IMR-90 (cell line): ENCODE data around the gene ATF7IP. TPM values are rescaled to one million over a fixed set of nuclear protein-coding genes. Genes with fewer than 3 reads are reported as not detected.
A peak's percentile ranks its signal among the peaks of the same experiment; 100 is the strongest.

Experiments
- BHLHE40 ChIP-seq: fragments of 150-350 bp; IDR thresholded peaks from 2 replicates; pipeline ENCODE4 v1.6.1; 2016; ENCODE audit warnings: mild to moderate bottlenecking, low read depth, low read length
- FOS ChIP-seq: fragments of 150-350 bp; IDR thresholded peaks from 2 replicates; pipeline ENCODE4 v1.6.1; 2016; ENCODE audit warnings: low read depth, low read length
- MAZ ChIP-seq: IDR thresholded peaks from 2 replicates; pipeline ENCODE4 v1.6.1; 2012; ENCODE audit warnings: low read depth, mild to moderate bottlenecking, low read length, improper control_type of control experiment, moderate library complexity, borderline replicate concordance
- RAD21 ChIP-seq: IDR thresholded peaks from 2 replicates; pipeline ENCODE4 v1.6.1; 2012; ENCODE audit warnings: low read length, improper control_type of control experiment
- polyA plus RNA-seq, 3 experiments: library from polyadenylated mRNA; depleted of rRNA; stranded (reverse); fragments of >200 nt; gene quantifications; 2 replicates each; pipeline ENCODE4 v1.2.3, GENCODE V29; 2012; ENCODE audit warnings: low replicate concordance in 1 of 3
- total RNA-seq: library from RNA; depleted of rRNA; stranded (reverse); fragments of >200 nt; gene quantifications from 2 replicates; pipeline ENCODE4 v1.2.3, GENCODE V29; 2012
- TF ChIP-seq, protein P1 (sequence below): fragments of 150-350 bp; IDR thresholded peaks from 2 replicates; pipeline ENCODE4 v1.6.1; 2016; ENCODE audit warnings: low read depth, mild to moderate bottlenecking, low read length, moderate library complexity, borderline replicate concordance

Gene ATF7IP
- total and polyA plus RNA-seq, 2 of the 4 experiments (the other 2 are of a cell fraction) = 9.4 to 22.8 TPM

GRCh38 chr12:14366209-14367039 is 942 bp downstream of the ATF7IP start (continued):
- TF ChIP-seq, protein P1, sequence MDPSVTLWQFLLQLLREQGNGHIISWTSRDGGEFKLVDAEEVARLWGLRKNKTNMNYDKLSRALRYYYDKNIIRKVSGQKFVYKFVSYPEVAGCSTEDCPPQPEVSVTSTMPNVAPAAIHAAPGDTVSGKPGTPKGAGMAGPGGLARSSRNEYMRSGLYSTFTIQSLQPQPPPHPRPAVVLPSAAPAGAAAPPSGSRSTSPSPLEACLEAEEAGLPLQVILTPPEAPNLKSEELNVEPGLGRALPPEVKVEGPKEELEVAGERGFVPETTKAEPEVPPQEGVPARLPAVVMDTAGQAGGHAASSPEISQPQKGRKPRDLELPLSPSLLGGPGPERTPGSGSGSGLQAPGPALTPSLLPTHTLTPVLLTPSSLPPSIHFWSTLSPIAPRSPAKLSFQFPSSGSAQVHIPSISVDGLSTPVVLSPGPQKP = no peak
- TF ChIP-seq MAZ (no peak), FOS (no peak), RAD21 (peak; percentile 39; the same call in 1 of the 2 replicates), BHLHE40 (no peak)
